SK-N-SH treated with all-trans-retinoic acid at 6 μM for 48 hours (cell line): ENCODE data around the gene EIF3A.

Experiments used
- ATAC-seq: fragments of 200-7000 bp; cut with Tn5 transposase; 3 replicates; pipeline ENCODE4 v1.9.1; 2020; ENCODE audit warnings: mild to moderate bottlenecking, moderate library complexity
- ARNTL ChIP-seq: fragments of 450-650 bp; formaldehyde crosslinking; IDR thresholded peaks from 2 replicates; pipeline ENCODE4 v1.5.0; 2020; ENCODE audit warnings: low read depth, mild to moderate bottlenecking, moderate library complexity, borderline replicate concordance
- BACH2 ChIP-seq: fragments of 250-450 bp; sonication (Bioruptor Pico); IDR thresholded peaks from 2 replicates; pipeline ENCODE4 v1.9.0; 2021; ENCODE audit warnings: mild to moderate bottlenecking, borderline replicate concordance
- ESRRG ChIP-seq: fragments of 250-450 bp; sonication (Bioruptor Pico); IDR thresholded peaks from 2 replicates; pipeline ENCODE4 v1.6.1; 2021; ENCODE audit warnings: mild to moderate bottlenecking
- GLIS3 ChIP-seq: fragments of 250-450 bp; sonication (Bioruptor Pico); IDR thresholded peaks from 2 replicates; pipeline ENCODE4 v1.5.0; 2020; ENCODE audit warnings: mild to moderate bottlenecking, moderate library complexity
- ISL1 ChIP-seq: fragments of 250-450 bp; sonication (Bioruptor Pico); IDR thresholded peaks from 2 replicates; pipeline ENCODE4 v2.1.2; 2022; ENCODE audit warnings: mild to moderate bottlenecking, moderate library complexity
- OSR1 ChIP-seq: fragments of 250-450 bp; sonication (Bioruptor Pico); IDR thresholded peaks from 2 replicates; pipeline ENCODE4 v1.8.0; 2022; ENCODE audit warnings: moderate library complexity, mild to moderate bottlenecking, inconsistent platforms
- POU6F1 ChIP-seq: fragments of 250-450 bp; sonication (Bioruptor Pico); IDR thresholded peaks from 2 replicates; pipeline ENCODE4 v1.8.0; 2021; ENCODE audit warnings: low read depth, mild to moderate bottlenecking, moderate library complexity, borderline replicate concordance
- PPARA ChIP-seq: fragments of 250-450 bp; sonication (Bioruptor Pico); IDR thresholded peaks from 2 replicates; pipeline ENCODE4 v1.5.0; 2020; ENCODE audit warnings: mild to moderate bottlenecking, borderline replicate concordance
- RARB ChIP-seq: fragments of 250-450 bp; sonication (Bioruptor Pico); IDR thresholded peaks from 2 replicates; pipeline ENCODE4 v1.8.0; 2021; ENCODE audit warnings: mild to moderate bottlenecking, moderate library complexity
- SNAI2 ChIP-seq: fragments of 250-450 bp; sonication (Bioruptor Pico); IDR thresholded peaks from 2 replicates; pipeline ENCODE4 v1.5.0; 2020; ENCODE audit warnings: mild to moderate bottlenecking, moderate library complexity
- TCF4 ChIP-seq: fragments of 250-450 bp; sonication (Bioruptor Pico); IDR thresholded peaks from 2 replicates; pipeline ENCODE4 v1.8.0; 2021; ENCODE audit warnings: mild to moderate bottlenecking, moderate library complexity, borderline replicate concordance
- TOX ChIP-seq: fragments of 250-450 bp; sonication (Bioruptor Pico); IDR thresholded peaks from 2 replicates; pipeline ENCODE4 v1.8.0; 2021; ENCODE audit warnings: mild to moderate bottlenecking, moderate library complexity, borderline replicate concordance
- ZFP3 ChIP-seq: fragments of 250-450 bp; sonication (Bioruptor Pico); IDR thresholded peaks from 2 replicates; pipeline ENCODE4 v1.5.0; 2020; ENCODE audit warnings: mild to moderate bottlenecking, moderate library complexity
- ZFP30 ChIP-seq: fragments of 450-650 bp; formaldehyde crosslinking; IDR thresholded peaks from 2 replicates; pipeline ENCODE4 v1.5.0; 2022; ENCODE audit warnings: mild to moderate bottlenecking, moderate library complexity
- ZNF565 ChIP-seq: fragments of 450-650 bp; formaldehyde crosslinking; conservative IDR thresholded peaks from 2 replicates; pipeline ENCODE4 v1.5.0; 2020; ENCODE audit warnings: low read depth, mild to moderate bottlenecking, moderate library complexity
- ZNF70 ChIP-seq: fragments of 450-650 bp; formaldehyde crosslinking; IDR thresholded peaks from 2 replicates; pipeline ENCODE4 v1.5.0; 2020; ENCODE audit warnings: mild to moderate bottlenecking, moderate library complexity
- ZNF8 ChIP-seq: fragments of 450-650 bp; formaldehyde crosslinking; IDR thresholded peaks from 2 replicates; pipeline ENCODE4 v1.5.0; 2020; ENCODE audit warnings: mild to moderate bottlenecking, moderate library complexity
- TF ChIP-seq, protein P1 (sequence below): fragments of 250-450 bp; sonication (Bioruptor Pico); IDR thresholded peaks from 2 replicates; pipeline ENCODE4 v1.5.1; 2020; ENCODE audit warnings: low read depth, mild to moderate bottlenecking, moderate library complexity
- TF ChIP-seq, protein P2 (sequence below): fragments of 250-450 bp; sonication (Bioruptor Pico); IDR thresholded peaks from 2 replicates; pipeline ENCODE4 v1.5.0; 2020; ENCODE audit warnings: mild to moderate bottlenecking, moderate library complexity
- TF ChIP-seq, protein P3 (sequence below): fragments of 250-450 bp; sonication (Bioruptor Pico); IDR thresholded peaks from 2 replicates; pipeline ENCODE4 v1.5.1; 2021; ENCODE audit warnings: mild to moderate bottlenecking, moderate library complexity

The EIF3A gene

GRCh38 chr10:119079599-119080520 lies 757 bp downstream of the EIF3A start:
- peak; percentile 91 for ATAC-seq
- no peak for TF ChIP-seq TCF4 (CRISPR knock-in tag)
- no peak for TF ChIP-seq SNAI2 (CRISPR knock-in tag)
- TF ChIP-seq ESRRG = no peak
- TF ChIP-seq BACH2 (CRISPR knock-in tag) = no peak
- no peak for TF ChIP-seq ARNTL (CRISPR knock-in tag)
- TF ChIP-seq ZFP3 (CRISPR knock-in tag) = no peak
- TF ChIP-seq PPARA (CRISPR knock-in tag) = no peak
- TF ChIP-seq, protein P1, sequence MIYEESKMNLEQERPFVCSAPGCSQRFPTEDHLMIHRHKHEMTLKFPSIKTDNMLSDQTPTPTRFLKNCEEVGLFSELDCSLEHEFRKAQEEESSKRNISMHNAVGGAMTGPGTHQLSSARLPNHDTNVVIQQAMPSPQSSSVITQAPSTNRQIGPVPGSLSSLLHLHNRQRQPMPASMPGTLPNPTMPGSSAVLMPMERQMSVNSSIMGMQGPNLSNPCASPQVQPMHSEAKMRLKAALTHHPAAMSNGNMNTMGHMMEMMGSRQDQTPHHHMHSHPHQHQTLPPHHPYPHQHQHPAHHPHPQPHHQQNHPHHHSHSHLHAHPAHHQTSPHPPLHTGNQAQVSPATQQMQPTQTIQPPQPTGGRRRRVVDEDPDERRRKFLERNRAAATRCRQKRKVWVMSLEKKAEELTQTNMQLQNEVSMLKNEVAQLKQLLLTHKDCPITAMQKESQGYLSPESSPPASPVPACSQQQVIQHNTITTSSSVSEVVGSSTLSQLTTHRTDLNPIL (CRISPR knock-in tag) = no peak
- TF ChIP-seq ZNF8 (CRISPR knock-in tag) = no peak
- no peak for TF ChIP-seq POU6F1 (CRISPR knock-in tag)
- TF ChIP-seq ZFP30 (CRISPR knock-in tag) = no peak
- TF ChIP-seq, protein P2, sequence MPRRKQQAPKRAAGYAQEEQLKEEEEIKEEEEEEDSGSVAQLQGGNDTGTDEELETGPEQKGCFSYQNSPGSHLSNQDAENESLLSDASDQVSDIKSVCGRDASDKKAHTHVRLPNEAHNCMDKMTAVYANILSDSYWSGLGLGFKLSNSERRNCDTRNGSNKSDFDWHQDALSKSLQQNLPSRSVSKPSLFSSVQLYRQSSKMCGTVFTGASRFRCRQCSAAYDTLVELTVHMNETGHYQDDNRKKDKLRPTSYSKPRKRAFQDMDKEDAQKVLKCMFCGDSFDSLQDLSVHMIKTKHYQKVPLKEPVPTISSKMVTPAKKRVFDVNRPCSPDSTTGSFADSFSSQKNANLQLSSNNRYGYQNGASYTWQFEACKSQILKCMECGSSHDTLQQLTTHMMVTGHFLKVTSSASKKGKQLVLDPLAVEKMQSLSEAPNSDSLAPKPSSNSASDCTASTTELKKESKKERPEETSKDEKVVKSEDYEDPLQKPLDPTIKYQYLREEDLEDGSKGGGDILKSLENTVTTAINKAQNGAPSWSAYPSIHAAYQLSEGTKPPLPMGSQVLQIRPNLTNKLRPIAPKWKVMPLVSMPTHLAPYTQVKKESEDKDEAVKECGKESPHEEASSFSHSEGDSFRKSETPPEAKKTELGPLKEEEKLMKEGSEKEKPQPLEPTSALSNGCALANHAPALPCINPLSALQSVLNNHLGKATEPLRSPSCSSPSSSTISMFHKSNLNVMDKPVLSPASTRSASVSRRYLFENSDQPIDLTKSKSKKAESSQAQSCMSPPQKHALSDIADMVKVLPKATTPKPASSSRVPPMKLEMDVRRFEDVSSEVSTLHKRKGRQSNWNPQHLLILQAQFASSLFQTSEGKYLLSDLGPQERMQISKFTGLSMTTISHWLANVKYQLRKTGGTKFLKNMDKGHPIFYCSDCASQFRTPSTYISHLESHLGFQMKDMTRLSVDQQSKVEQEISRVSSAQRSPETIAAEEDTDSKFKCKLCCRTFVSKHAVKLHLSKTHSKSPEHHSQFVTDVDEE (CRISPR knock-in tag) = no peak
- no peak for TF ChIP-seq OSR1
- no peak for TF ChIP-seq TOX (CRISPR knock-in tag)
- no peak for TF ChIP-seq ZNF565 (CRISPR knock-in tag)
- TF ChIP-seq ISL1 (CRISPR knock-in tag) = no peak
- TF ChIP-seq, protein P3, sequence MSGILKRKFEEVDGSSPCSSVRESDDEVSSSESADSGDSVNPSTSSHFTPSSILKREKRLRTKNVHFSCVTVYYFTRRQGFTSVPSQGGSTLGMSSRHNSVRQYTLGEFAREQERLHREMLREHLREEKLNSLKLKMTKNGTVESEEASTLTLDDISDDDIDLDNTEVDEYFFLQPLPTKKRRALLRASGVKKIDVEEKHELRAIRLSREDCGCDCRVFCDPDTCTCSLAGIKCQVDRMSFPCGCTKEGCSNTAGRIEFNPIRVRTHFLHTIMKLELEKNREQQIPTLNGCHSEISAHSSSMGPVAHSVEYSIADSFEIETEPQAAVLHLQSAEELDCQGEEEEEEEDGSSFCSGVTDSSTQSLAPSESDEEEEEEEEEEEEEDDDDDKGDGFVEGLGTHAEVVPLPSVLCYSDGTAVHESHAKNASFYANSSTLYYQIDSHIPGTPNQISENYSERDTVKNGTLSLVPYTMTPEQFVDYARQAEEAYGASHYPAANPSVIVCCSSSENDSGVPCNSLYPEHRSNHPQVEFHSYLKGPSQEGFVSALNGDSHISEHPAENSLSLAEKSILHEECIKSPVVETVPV (CRISPR knock-in tag) = no peak
- TF ChIP-seq RARB = no peak
- no peak for TF ChIP-seq GLIS3

GRCh38 chr10:119078422-119079179 lies 2.0 kb downstream of the EIF3A start:
- ATAC-seq = no peak
- TF ChIP-seq OSR1 = no peak
- TF ChIP-seq ZNF70 (CRISPR knock-in tag) = no peak
- no peak for TF ChIP-seq ZNF565 (CRISPR knock-in tag)
- no peak for TF ChIP-seq ISL1 (CRISPR knock-in tag)
- no peak for TF ChIP-seq GLIS3
- TF ChIP-seq, protein P2 (CRISPR knock-in tag) = no peak
- TF ChIP-seq TOX (CRISPR knock-in tag) = no peak
- TF ChIP-seq, protein P1 (CRISPR knock-in tag) = no peak
- TF ChIP-seq, protein P3 (CRISPR knock-in tag) = no peak
